SU-DHL-6 (cell line): ENCODE measurements around the gene RIPOR2.

Experiments
- EZH2phosphoT487 ChIP-seq: fragments of 200-600 bp; sonication (generic), shearing (Covaris generic); conservative IDR thresholded peaks from 2 replicates; pipeline ENCODE4 v1.6.1; 2018; ENCODE audit warnings: mild to moderate bottlenecking, antibody characterized with exemption, low read length, moderate library complexity, mixed read lengths
- TF ChIP-seq, protein P1 (sequence below): fragments of 200-600 bp; sonication (generic); IDR thresholded peaks from one replicate; pipeline ENCODE4 v1.5.1; 2017; ENCODE audit warnings: antibody characterized with exemption, mild to moderate bottlenecking, low read length, moderate library complexity; ENCODE audit not compliant: insufficient read depth, poor library complexity, severe bottlenecking

DNA sequence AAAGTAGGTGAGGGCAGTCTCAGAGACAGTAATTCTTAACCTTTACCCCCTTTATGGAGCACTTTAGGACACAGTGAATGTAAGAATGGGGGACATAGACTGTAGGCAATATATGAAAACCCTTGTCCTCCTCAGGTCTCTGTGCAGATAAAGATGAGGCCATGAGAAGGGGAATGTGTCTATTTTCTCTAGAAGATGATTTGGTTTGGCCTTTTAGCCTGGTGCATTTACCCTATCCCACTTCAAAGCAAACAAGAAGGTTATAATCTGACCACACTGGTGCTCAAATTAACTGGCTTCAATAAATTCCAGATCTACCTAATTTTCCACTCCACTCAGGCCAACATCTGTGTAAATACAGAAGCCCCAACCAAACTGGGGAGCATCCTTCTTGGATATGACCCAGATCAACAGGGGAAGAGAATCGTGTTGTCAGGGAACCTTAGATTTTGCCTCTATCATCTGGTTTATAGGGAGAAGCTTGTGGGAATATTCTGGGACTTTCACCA lies 42.4 kb downstream of the RIPOR2 start:
- TF ChIP-seq, protein P1, sequence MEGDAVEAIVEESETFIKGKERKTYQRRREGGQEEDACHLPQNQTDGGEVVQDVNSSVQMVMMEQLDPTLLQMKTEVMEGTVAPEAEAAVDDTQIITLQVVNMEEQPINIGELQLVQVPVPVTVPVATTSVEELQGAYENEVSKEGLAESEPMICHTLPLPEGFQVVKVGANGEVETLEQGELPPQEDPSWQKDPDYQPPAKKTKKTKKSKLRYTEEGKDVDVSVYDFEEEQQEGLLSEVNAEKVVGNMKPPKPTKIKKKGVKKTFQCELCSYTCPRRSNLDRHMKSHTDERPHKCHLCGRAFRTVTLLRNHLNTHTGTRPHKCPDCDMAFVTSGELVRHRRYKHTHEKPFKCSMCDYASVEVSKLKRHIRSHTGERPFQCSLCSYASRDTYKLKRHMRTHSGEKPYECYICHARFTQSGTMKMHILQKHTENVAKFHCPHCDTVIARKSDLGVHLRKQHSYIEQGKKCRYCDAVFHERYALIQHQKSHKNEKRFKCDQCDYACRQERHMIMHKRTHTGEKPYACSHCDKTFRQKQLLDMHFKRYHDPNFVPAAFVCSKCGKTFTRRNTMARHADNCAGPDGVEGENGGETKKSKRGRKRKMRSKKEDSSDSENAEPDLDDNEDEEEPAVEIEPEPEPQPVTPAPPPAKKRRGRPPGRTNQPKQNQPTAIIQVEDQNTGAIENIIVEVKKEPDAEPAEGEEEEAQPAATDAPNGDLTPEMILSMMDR, result no peak
- TF ChIP-seq EZH2phosphoT487, result no peak
